NCI-H226 (cell line): ENCODE results near the gene ZNF618.

Experiments
- DNase-seq: peaks from one replicate; pipeline ENCODE4 v3.0.0-alpha.2; 2015

The ZNF618 gene

GRCh38 chr9:114003351-114003750, 127.2 kb downstream of the ZNF618 start:
- DNase-seq = no peak

GRCh38 chr9:114003758-114004157, 127.6 kb downstream of the ZNF618 start:
- DNase-seq = no peak

GRCh38 chr9:114004221-114004716, 128.2 kb downstream of the ZNF618 start:
- DNase-seq = no peak

GRCh38 chr9:114005371-114006154, 129.5 kb downstream of the ZNF618 start:
- no peak for DNase-seq

- no peak for DNase-seq
Measured at GRCh38 chr9:114006155-114006550, 130.0 kb downstream of the ZNF618 start.

GRCh38 chr9:114006931-114007691, 131.0 kb downstream of the ZNF618 start:
- no peak for DNase-seq

- no peak for DNase-seq
Measured at GRCh38 chr9:114007991-114008666, 132.0 kb downstream of the ZNF618 start.

GRCh38 chr9:114008667-114009410, 132.7 kb downstream of the ZNF618 start:
- DNase-seq = no peak

- no peak for DNase-seq
Measured at GRCh38 chr9:114011313-114011712, 135.2 kb downstream of the ZNF618 start.

GRCh38 chr9:114012126-114012525, 136.0 kb downstream of the ZNF618 start:
- DNase-seq = no peak

- no peak for DNase-seq
Measured at GRCh38 chr9:114014044-114014443, 137.9 kb downstream of the ZNF618 start.

- DNase-seq = no peak
Measured at GRCh38 chr9:114015607-114016006, 139.5 kb downstream of the ZNF618 start.

GRCh38 chr9:114016101-114016500, 140.0 kb downstream of the ZNF618 start:
- DNase-seq = no peak

GRCh38 chr9:114016629-114017423, 140.7 kb downstream of the ZNF618 start:
- DNase-seq = no peak

GRCh38 chr9:114017741-114018715, 141.9 kb downstream of the ZNF618 start:
- DNase-seq = no peak

GRCh38 chr9:114021578-114021977, 145.5 kb downstream of the ZNF618 start:
- DNase-seq = no peak

GRCh38 chr9:114023961-114024360, 147.9 kb downstream of the ZNF618 start:
- no peak for DNase-seq

GRCh38 chr9:114025196-114025753, 149.2 kb downstream of the ZNF618 start:
- no peak for DNase-seq

- no peak for DNase-seq
Measured at GRCh38 chr9:114025760-114026159, 149.7 kb downstream of the ZNF618 start.

GRCh38 chr9:114026335-114026734, 150.2 kb downstream of the ZNF618 start:
- DNase-seq = no peak
